Suprapubic skin (tissue), 3 donors: Measurements from ENCODE around the gene NFIB.

Source experiments
- CTCF ChIP-seq, 2 donors: fragments of 200-600 bp in 1 of 2; fragments of 450-650 bp in 1 of 2; sonication (generic) in 1 of 2; IDR thresholded peaks; one replicate each; pipeline ENCODE4 v1.5.1; 2016 to 2019; ENCODE audit warnings: antibody characterized with exemption in 2 of 2, mild to moderate bottlenecking in 1 of 2, moderate library complexity in 1 of 2
- EP300 ChIP-seq: sonication (generic); formaldehyde crosslinking; IDR thresholded peaks from one replicate; pipeline ENCODE4 v1.6.1; 2017; ENCODE audit warnings: antibody characterized with exemption
- POLR2A ChIP-seq, 2 donors: fragments of 450-650 bp; IDR thresholded peaks; one replicate each; pipeline ENCODE4 v1.6.1; 2017; ENCODE audit warnings: antibody characterized with exemption in 2 of 2, mild to moderate bottlenecking in 2 of 2, moderate library complexity in 2 of 2

- TF ChIP-seq EP300 (no peak), CTCF (IDR thresholded peaks at IDR 0.05) (no peak), POLR2A (IDR thresholded peaks at IDR 0.05) (no peak)
These were observed 121.4 kb downstream of the NFIB start for GRCh38 chr9:14192556-14192955.
